DND-41 (cell line): Measurements from ENCODE around the gene BTBD2.

ENCODE experiments used
- CTCF ChIP-seq: IDR thresholded peaks from 2 replicates; pipeline ENCODE4 v1.5.1; 2012; ENCODE audit warnings: borderline replicate concordance, low read length, moderate library complexity, mild to moderate bottlenecking; ENCODE audit not compliant: poor library complexity, severe bottlenecking; ENCODE audit errors: extremely low read depth
- EZH2 ChIP-seq: IDR thresholded peaks from 3 replicates; pipeline ENCODE4 v1.6.1; 2012; ENCODE audit warnings: borderline replicate concordance, low read depth, mild to moderate bottlenecking, moderate library complexity, low read length, inconsistent platforms; ENCODE audit not compliant: severe bottlenecking

GRCh38 chr19:2062389-2062729, 46.8 kb upstream of the BTBD2 start:
- TF ChIP-seq CTCF: no peak
- TF ChIP-seq EZH2: no peak
